BJ (cell line): ENCODE measurements around the gene SLC35F4. TPM values are rescaled to one million over a fixed set of nuclear protein-coding genes. Genes with fewer than 3 reads are reported as not detected.
A peak's percentile ranks its signal among the peaks of the same experiment; 100 is the strongest.

Source experiments
- CTCF ChIA-PET: fragments of 350-600 bp; formaldehyde crosslinking; extraction: SDS; loops from one replicate; lab custom pipeline; 2021; ENCODE audit warnings: antibody characterized with exemption, inconsistent platforms; lab: Yijun Ruan, JAX
- POLR2A ChIA-PET: fragments of 300-600 bp; sonication (Branson Sonifier 250); formaldehyde crosslinking; extraction: SDS; loops from one replicate; lab custom pipeline; 2021; ENCODE audit warnings: antibody characterized with exemption; lab: Charles Lee
- DNase-seq: peaks from one replicate; pipeline ENCODE4 v3.0.0-alpha.2; 2011; ENCODE audit warnings: low read depth
- H3K27me3 ChIP-seq: 2 replicates; pipeline ENCODE4 v1.6.0; 2011; ENCODE audit warnings: low read length; ENCODE audit not compliant: control insufficient read depth, insufficient read depth
- H3K36me3 ChIP-seq: 2 replicates; pipeline ENCODE4 v1.5.1; 2011; ENCODE audit warnings: low read length; ENCODE audit not compliant: control insufficient read depth, insufficient read depth
- H3K4me3 ChIP-seq: 2 replicates; pipeline ENCODE4 v1.5.1; 2011; ENCODE audit warnings: low read depth, mild to moderate bottlenecking, control low read depth, low read length
- CTCF ChIP-seq: IDR thresholded peaks from 2 replicates; pipeline ENCODE4 v1.5.1; 2011; ENCODE audit warnings: low read depth, mild to moderate bottlenecking, control low read depth, inconsistent platforms, low read length, moderate library complexity; ENCODE audit not compliant: insufficient read depth
- polyA plus RNA-seq: library from polyadenylated mRNA; depleted of rRNA; stranded (reverse); fragments of >200 nt; gene quantifications from 2 replicates; pipeline ENCODE4 v1.2.3, GENCODE V29; 2011

SLC35F4 gene
- polyA plus RNA-seq, 1 experiment = not detected

GRCh38 chr14:57692671-57693070, 173.2 kb downstream of the SLC35F4 start:
- peak; percentile 8 for DNase-seq
- ChIA-PET CTCF (interaction anchor here (0.7 to 6.5 kb wide), 12 partner anchors 13 to 384 kb away, joined by 3 to 46 read pairs (median 4); no protein-coding TSS in a partner anchor), POLR2A (no interaction called here)
- TF ChIP-seq CTCF = peak; percentile 61
- Histone ChIP-seq H3K36me3 (no peaks in the 10 kb centered on the region), H3K27me3 (no peaks in the 10 kb centered on the region; the same call in 1 of the 2 replicates), H3K4me3 (no peak overlapping the region)

- TF ChIP-seq CTCF = no peak
- no peak for DNase-seq
- Histone ChIP-seq H3K27me3 (no peaks in the 10 kb centered on the region), H3K4me3 (no peak overlapping the region), H3K36me3 (no peaks in the 10 kb centered on the region)
- ChIA-PET CTCF (interaction anchor here (1.4 kb wide), 1 partner anchor 195 kb away, joined by 3 read pairs; no protein-coding TSS in a partner anchor), POLR2A (no interaction called here)
Measured at GRCh38 chr14:57687416-57687815, 178.5 kb downstream of the SLC35F4 start.

- no peak overlapping the region for H3K4me3 ChIP-seq
- CTCF ChIA-PET = interaction anchor here (1.4 kb wide), 1 partner anchor 196 kb away, joined by 3 read pairs; no protein-coding TSS in a partner anchor
- H3K36me3 ChIP-seq = no peaks in the 10 kb centered on the region
- POLR2A ChIA-PET = no interaction called here
- DNase-seq = no peak
- no peaks in the 10 kb centered on the region for H3K27me3 ChIP-seq
- no peak for TF ChIP-seq CTCF
Measured at GRCh38 chr14:57686304-57686703, 179.6 kb downstream of the SLC35F4 start.

- ChIA-PET CTCF (interaction anchor here (0.9 kb wide), 1 partner anchor 10 kb away, joined by 3 read pairs; no protein-coding TSS in a partner anchor), POLR2A (no interaction called here)
- H3K27me3 ChIP-seq = no peaks in the 10 kb centered on the region
- no peak overlapping the region for H3K4me3 ChIP-seq
- no peak for TF ChIP-seq CTCF
- no peaks in the 10 kb centered on the region for H3K36me3 ChIP-seq
- DNase-seq = no peak
Measured at GRCh38 chr14:57671021-57671420, 194.9 kb downstream of the SLC35F4 start.

GRCh38 chr14:57660208-57660607, 205.7 kb downstream of the SLC35F4 start:
- ChIA-PET CTCF (no interaction called here), POLR2A (no interaction called here)
- DNase-seq = no peak
- no peak overlapping the region for H3K4me3 ChIP-seq
- TF ChIP-seq CTCF = no peak
- no peaks in the 10 kb centered on the region for H3K27me3 ChIP-seq
- H3K36me3 ChIP-seq = no peaks in the 10 kb centered on the region
